HG02610 (cell line): ENCODE results near the gene NLE1.
"Not testable (repeated sequence)": the region's sequence is repeated elsewhere in the genome, so short reads cannot be mapped to it uniquely, and the experiment has no call there.

Experiments
- ATAC-seq: cut with Tn5 transposase; IDR thresholded peaks from one replicate; pipeline ENCODE4 v1.9.1; 2021; ENCODE audit warnings: mild to moderate bottlenecking, moderate library complexity; ENCODE audit not compliant: unreplicated experiment

Gene NLE1

GRCh38 chr17:35129154-35129972 lies 12.7 kb downstream of the NLE1 start:
- no peak for ATAC-seq

DNA sequence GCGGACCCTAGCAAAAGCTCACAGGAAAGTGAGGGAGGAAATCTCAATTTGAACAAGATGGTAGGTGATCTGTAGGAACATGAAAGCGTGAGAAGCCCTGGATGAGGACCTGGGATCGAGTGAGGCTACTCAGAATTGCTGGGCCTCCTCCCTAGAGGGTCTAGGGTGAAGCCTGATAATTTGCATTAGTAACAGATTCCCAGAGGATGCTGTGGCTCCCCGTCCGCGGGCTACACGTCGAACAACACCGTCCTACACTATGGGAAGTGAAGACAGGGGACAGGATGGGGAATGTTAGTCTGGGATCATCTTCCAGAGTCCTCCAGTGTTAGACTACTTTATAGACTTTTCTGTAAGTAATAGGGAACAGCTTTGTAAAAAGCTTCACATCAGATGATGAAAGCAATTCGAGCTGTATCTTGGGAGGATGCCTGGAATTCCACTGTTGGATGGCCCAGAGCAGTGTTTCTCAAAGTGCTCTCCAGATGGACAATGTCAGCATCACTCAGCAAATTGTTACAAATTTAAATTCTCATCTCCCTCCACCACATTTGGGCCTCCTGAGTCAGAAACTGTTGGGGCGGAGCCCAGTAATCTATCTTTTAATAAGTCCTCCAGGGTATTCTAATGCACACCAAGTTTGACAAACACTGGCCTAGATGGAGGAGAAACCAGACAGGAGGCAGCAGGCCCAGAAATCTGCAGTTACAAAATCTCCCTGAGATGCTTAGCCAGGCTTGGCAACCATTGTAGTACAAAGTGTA lies 14.2 kb downstream of the NLE1 start:
- no peak for ATAC-seq

DNA sequence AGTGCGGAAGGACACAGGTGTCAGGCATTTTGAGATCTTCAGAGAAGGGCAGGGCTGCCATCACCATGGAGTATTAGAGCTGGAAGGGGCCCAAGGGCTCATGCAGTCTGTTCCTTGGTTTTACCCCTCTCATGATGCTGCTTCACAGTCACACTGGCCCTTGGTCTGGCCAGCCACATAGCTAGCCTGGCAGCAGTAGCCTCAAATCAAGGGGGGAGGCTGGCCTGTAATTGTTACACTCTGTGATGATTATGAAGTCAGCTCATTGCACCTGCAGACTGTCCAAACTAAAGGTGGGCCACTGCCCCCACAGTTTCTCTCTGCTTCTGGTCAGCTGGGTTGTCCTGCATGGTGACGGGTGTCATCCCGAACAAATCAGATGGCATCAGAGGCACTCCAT lies 20.8 kb downstream of the NLE1 start, which contains the start of gene FNDC8:
FNDC8 (plus strand) TSS at position 301 of the 400 bp plus-strand sequence; CDS start at position 380, 79 bp downstream.
- no peak for ATAC-seq

DNA sequence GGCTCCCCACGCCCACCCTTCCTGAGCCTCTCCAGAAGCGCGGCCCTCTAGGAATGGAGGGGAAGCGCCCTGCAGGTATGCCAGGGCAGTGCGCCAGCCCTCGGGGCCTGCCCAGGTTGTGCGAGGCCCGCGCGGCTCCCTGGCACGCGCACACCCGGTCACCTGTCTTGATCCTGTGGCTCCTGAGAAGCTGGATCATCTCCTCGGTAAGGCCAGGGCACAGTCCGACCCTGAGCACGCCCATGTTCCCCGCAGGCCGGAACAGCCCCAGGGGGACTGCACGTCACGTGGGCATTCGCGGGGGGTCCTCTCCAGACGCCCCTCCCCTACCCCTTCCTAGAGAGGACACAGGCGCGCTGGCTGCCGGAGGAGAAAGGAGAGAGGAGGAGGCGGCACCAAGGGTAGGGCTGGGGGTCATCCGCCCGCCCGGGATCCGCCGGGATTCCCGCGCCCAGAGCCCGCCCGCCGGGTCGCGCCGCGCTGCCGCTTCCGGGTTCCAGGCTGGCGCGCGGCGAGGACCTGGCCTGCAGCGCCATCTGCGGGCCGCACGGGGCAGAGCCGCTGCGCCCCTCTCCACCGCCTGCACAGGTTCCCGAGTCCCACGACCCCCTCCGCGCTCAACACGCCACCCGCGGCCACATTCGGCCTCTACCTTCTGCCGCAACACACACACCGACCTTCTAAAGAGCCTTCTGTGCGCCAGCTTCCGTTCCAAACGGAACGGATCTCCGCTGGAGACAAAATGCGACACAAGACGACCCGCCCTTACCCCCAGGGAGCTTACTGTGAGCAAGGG lies 22.5 kb downstream of the NLE1 start, which contains the start of gene RAD51D:
RAD51D (minus strand) TSS at position 491 of the 796 bp plus-strand sequence; CDS start at position 244, 247 bp downstream.
- peak; percentile 76 for ATAC-seq

GRCh38 chr17:35117984-35118383 lies 24.1 kb downstream of the NLE1 start:
- ATAC-seq: no peak

DNA sequence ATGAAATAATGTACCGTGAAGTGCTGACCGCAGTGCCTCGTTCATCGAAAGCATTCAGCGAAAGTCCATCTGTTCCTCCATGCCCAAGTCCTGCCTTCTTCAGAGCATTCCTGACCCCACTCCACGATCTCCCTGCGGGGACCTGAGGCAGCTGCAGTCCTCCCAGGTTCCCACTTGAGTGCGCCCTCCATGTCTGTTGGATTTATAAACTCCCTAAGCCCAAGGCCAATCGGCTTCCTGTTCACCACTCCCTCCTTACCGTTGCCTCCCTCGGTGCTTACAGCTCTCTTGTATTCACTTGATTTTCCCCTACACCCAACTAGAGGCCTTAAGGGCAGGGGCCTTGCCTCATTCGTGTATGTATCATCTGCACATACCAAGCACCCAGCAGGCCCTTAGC lies 25.3 kb downstream of the NLE1 start:
- no peak for ATAC-seq

GRCh38 chr17:35110791-35111190 lies 31.3 kb downstream of the NLE1 start:
- ATAC-seq: not testable (repeated sequence)

- ATAC-seq: no peak
Observed at GRCh38 chr17:35104844-35105450, 37.2 kb downstream of the NLE1 start.

- ATAC-seq: no peak
Observed at GRCh38 chr17:35103271-35103670, 38.8 kb downstream of the NLE1 start.

GRCh38 chr17:35101725-35102124 lies 40.4 kb downstream of the NLE1 start:
- ATAC-seq: no peak

DNA sequence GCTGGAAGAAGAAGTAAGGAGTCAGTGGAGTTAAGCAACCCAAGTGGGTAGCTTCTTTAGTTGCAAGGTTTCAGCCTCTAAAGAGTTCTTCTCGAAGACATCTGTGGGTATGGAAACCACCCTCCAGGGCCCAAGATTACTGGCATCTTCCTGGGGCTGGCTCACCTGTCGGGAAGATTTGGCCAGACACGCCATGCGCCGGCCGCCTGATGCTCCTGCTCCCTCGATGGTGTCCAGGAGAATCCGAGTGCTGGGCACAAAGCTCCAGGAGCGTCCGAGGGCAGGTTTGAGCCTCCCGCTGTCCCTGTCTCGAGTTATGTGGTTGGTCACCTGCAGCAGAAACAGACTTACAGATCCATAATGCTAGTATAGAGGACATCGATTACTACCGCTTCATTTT lies 41.1 kb downstream of the NLE1 start:
- no peak for ATAC-seq

DNA sequence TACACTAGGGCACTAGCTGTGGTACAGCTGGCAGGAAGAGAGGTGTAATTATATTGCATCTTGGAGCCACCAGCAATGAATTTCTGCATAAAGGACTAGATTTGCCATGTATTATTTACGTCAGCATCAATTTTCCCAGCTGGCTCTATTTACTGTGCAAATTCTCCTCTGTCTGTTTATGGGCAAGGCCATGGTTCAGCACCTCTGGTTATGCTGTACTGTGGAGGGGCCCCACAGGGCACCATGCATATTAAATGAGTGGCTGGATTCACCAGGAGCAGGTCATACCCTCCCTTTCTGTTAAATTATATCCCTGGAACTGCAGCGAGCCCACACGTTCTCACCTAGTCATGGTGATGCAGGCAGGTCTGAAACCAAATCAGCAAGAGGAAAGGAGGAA lies 42.2 kb downstream of the NLE1 start:
- no peak for ATAC-seq

DNA sequence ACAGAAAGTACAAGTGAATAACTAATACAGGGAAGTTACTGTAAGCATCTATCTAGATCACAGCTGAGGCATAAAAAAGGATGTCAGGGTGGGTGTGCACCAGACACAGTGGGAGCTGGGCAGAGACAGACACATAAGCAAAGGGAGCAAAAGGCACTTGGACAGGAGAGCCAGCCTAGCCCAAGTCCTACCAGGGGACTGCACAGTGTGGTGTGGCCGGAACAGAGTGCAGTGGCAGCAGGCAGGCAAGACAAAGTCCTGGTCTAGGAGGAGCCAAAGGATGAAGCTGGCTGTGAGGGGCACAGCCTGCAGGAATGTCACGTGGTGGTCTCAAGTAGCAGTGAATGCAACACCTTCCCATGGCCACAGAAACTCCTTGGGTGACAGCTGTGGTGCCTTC lies 44.3 kb downstream of the NLE1 start:
- ATAC-seq: no peak

GRCh38 chr17:35095741-35096140 lies 46.4 kb downstream of the NLE1 start:
- ATAC-seq: no peak

DNA sequence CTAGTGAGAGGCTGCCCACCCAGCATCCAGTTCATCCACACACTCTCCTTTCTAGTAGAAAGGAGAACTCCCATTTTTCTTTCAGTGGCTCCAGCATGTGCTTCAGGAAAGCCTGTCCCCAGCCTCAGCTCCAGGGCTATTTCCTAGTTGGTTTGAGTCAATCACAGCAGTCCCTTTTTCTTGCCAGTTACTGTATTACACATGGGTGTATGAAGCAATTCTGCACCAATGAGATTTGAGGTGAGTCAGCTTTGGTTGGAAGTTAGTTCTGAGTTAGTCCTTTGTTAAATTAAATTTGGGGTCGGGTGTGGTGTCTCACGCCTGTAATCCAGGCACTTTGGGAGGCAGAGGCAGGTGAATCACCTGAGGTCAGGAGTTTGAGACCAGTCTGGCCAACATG lies 47.2 kb downstream of the NLE1 start:
- no peak for ATAC-seq

DNA sequence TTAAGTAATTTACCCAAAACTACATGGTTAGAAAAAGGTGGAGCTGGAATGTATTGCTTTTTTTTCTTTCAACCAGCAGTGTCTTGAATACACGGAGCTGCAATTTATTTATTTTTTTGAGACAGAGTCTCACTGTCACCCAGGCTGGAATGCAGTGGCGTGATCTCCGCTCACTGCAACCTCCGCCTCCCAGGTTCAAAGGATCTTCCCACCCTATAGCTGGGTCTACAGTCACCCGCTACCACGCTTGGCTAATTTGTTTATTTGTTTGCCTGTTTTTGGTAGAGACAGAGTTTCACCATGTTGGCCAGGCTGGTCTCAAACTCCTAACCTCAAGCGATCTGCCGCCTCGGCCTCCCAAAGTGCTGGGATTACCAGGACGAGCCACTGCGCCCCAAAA lies 51.4 kb downstream of the NLE1 start:
- not testable (repeated sequence) for ATAC-seq

DNA sequence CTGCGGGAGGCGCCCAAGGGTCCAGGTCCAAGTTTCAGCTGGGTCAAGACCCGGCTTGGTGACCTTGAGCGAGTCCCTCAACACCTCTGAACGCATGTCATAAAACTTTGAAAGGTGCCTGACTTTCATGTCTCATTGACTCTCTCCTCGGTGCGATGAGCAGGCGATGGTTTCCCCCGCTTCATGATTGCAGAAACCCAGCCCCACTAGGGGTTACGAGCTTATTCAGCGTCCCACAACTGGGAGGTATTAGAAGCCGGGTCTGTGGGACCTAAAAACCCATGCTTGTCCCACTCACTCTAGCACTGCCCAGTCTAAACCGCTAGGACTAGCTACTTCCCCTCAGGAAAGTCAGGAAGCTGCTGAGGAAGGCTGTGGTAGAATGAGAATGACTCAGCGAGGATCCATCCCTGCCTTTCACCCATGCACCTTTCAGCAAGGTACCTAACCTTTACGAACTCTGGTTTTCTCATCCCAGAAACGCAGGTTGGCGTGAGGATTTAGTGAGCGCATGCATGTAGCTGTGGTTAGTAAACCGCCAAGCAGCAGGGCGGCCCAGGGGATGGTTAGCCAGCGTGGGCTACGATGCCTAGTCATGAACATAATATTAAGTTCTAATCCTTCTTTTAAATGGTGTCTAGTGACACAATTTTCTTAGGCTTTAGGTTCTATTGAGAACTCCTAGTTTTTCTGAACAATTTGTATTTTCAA lies 52.4 kb downstream of the NLE1 start:
- ATAC-seq: peak; percentile 18

DNA sequence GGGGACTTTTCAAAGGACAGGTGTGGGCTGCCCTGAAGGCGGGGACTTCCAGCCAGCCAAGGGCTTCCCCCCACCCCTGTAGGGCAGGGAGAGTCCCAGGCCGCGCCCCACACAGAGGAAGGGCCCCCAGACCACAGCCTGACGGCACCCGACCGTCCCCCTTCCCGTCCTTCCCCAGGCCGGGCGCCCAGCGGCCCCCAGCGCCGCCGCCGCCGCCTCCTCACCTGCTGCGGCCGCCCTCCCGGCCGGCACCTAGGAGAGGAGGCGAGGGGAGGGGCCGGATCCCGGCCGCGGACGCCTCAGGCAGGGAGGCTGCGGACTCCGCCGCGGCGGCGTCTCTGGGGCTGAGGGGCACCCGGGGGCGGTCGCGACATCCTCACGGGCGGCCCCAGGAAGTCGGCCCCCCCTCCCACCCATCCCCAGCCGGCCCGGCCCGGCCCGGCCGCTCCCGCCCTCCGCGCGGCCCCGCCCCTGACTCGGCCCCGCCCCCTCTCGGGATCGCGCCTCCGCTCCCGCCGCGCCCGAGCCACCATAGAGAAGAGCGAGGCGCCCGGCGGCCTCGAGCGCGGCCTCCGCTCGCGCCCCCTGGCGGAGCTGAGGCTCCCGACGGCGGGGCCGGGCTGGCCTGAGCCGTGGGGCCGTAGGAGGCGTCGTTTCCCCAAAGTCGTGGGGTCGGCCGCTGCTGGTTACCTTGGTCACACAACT lies 53.1 kb downstream of the NLE1 start:
- ATAC-seq: peak; percentile 74

GRCh38 chr17:35088356-35088880 lies 53.7 kb downstream of the NLE1 start:
- no peak for ATAC-seq
